HT1080 (cell line): ENCODE results near the gene EOLA2. TPM values are rescaled to one million over a fixed set of nuclear protein-coding genes. Genes with fewer than 3 reads are reported as not detected.

Experiments
- total RNA-seq: library from RNA; depleted of rRNA; stranded (reverse); fragments of >200 nt; shearing (Covaris generic); gene quantifications from 2 replicates; pipeline ENCODE4 v1.2.3, GENCODE V29; 2014; rRNA removed

EOLA2 gene
- total RNA-seq, 1 experiment from 2014 or later: 24.5 TPM

Other genes starting within 250 kb of the EOLA2 start
- gene MAGEA11, start 226.4 kb downstream of the EOLA2 start, total RNA-seq: 54.2 and 60.1 TPM in 2 replicates
- 0.19 and 0.70 TPM in 2 replicates for gene HSFX1, start 164.4 kb downstream of the EOLA2 start, total RNA-seq
- gene MAGEA9, start 156.6 kb downstream of the EOLA2 start, total RNA-seq: 0.37 TPM in 1 of 2 replicates, not detected in the other
- gene MAGEA8, start 57.3 kb downstream of the EOLA2 start, total RNA-seq: not detected in 2 replicates
- gene HSFX4, start 8.9 kb downstream of the EOLA2 start, total RNA-seq: not detected in 2 replicates